ENCODE measurements around the gene TMEM150C. TPM values are rescaled to one million over a fixed set of nuclear protein-coding genes. Genes with fewer than 3 reads are reported as not detected.

Gene TMEM150C
- total and polyA plus RNA-seq, 2 of the 8 experiments (the other 6 are each of a cell fraction or from before 2014, with no cell fraction given), result 1.5 to 1.7 TPM

- TF ChIP-seq JUN (IDR thresholded peaks at IDR 0.05; ENCODE audit: low read depth, low read length), result no peak
- TF ChIP-seq RFX5 (IDR thresholded peaks at IDR 0.05; ENCODE audit: borderline replicate concordance, low read depth, low read length), result no peak
Measured at GRCh38 chr4:82484996-82485783, 76.6 kb downstream of the TMEM150C start (continued).

Data from H1 (cell line).